Measurements from ENCODE around the gene ZNF787. TPM values are rescaled to one million over a fixed set of nuclear protein-coding genes. Genes with fewer than 3 reads are reported as not detected.

Gene ZNF787
- total RNA-seq, 1 experiment from 2014 or later: 54.6 TPM

DNA sequence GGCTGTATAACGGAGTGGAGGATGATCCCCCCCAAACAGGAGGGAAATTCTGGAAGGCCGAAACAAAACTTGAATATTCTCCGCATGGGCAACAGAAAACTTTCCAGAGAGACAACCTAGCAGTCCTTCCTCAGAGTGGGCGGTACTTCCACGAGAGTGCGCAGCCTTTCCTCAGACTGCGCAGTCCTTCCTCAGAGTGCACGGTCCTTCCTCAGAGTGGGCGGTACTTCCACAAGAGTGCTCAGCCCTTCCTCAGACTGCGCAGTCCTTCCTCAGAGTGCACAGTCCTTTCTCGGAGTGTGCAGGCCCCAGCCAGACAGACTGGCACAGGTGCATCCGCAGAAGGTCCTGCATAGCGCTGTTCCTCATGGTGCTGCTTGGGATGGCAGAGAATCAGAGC lies 42.0 kb upstream of the ZNF787 start:
- no peak for TF ChIP-seq CTCF (conservative IDR thresholded peaks at IDR 0.05)
- Histone ChIP-seq H4K91ac (ENCODE audit: insufficient read length, low read depth, low read length) (no peak overlapping the region), H3K4me1 (ENCODE audit: insufficient read depth, low read length) (no peaks in the 10 kb centered on the region), H2BK15ac (ENCODE audit: low read depth, low read length) (no peak overlapping the region), H3T11ph (ENCODE audit: low read length) (no peak overlapping the region), H3K27me3 (ENCODE audit: insufficient read depth, low read length) (no peaks in the 10 kb centered on the region), H3K9me3 (ENCODE audit: control insufficient read depth, low read depth, low read length) (no peaks in the 10 kb centered on the region), H3K23ac (ENCODE audit: insufficient read length, low read depth, low read length) (no peak overlapping the region), H2AFZ (ENCODE audit: low read length) (no peak overlapping the region), H3K27ac (ENCODE audit: insufficient read length, low read depth, low read length) (no peak overlapping the region), H2BK20ac (ENCODE audit: low read depth, low read length, poor library complexity, severe bottlenecking) (no peak overlapping the region), H3K79me1 (ENCODE audit: insufficient read depth, low read depth, low read length, poor library complexity, severe bottlenecking) (no peaks in the 10 kb centered on the region), H3K4me2 (ENCODE audit: insufficient read depth, insufficient read length, low read length) (no peak overlapping the region), H3K9ac (ENCODE audit: extremely low read depth, insufficient read length, low read length) (no peak overlapping the region), H2BK12ac (ENCODE audit: insufficient read length, low read depth, low read length) (no peak overlapping the region), H3K18ac (ENCODE audit: insufficient read length, low read depth, low read length) (no peak overlapping the region), H3K79me2 (ENCODE audit: insufficient read depth, low read length) (no peaks in the 10 kb centered on the region), H2BK5ac (ENCODE audit: insufficient read length, low read length) (no peak overlapping the region), H3K4ac (ENCODE audit: low read depth, low read length) (no peak overlapping the region), H3K23me2 (ENCODE audit: insufficient read length, low read depth, low read length, poor library complexity, severe bottlenecking) (no peaks in the 10 kb centered on the region), H4K20me1 (ENCODE audit: control insufficient read depth, insufficient read depth, insufficient read length) (no peaks in the 10 kb centered on the region), H3K14ac (ENCODE audit: insufficient read depth, low read length) (no peak overlapping the region), H4K8ac (replicated peaks; ENCODE audit: insufficient read length, low read depth, low read length) (no peak overlapping the region), H3K56ac (ENCODE audit: insufficient read length, low read depth, low read length) (no peak overlapping the region), H4K5ac (ENCODE audit: insufficient read length, low read depth, low read length) (no peak overlapping the region), H2AK5ac (ENCODE audit: insufficient read length, low read length) (no peak overlapping the region), H2BK120ac (ENCODE audit: low read depth, low read length, poor library complexity, severe bottlenecking) (no peak overlapping the region)
- Mint-ChIP-seq H3K9me3 (no peaks in the 10 kb centered on the region; a peak in 1 of 5 replicates), H3K36me3 (ENCODE audit: insufficient read depth in 1 of 3, low read depth in 3 of 3) (peaks cover 7 to 12% (median 7%) of the 10 kb centered on the region in 3 experiments), H3K27ac (no peak overlapping the region; a peak in 1 of 7 replicates), H3K4me1 (no peaks in the 10 kb centered on the region), H3K27me3 (ENCODE audit: low read depth) (no peaks in the 10 kb centered on the region; the same call in 1 of the 2 replicates), H3K4me3 (no peak overlapping the region)
- DNase-seq: no peak
- no CpG with 5 or more reads among the region's 13 CpGs for WGBS (ENCODE audit: extremely low coverage, insufficient read length, low lambda C conversion rate)
